RWPE2 (cell line): ENCODE data around the gene GLS.

Source experiments
- ATAC-seq: fragments of 200-7000 bp; cut with Tn5 transposase; 3 replicates; pipeline ENCODE4 v1.9.1; 2021; ENCODE audit warnings: low read depth
- DNase-seq: peaks from one replicate; pipeline ENCODE4 v3.0.0-alpha.2; 2020; ENCODE audit warnings: low spot score
- H3K27ac ChIP-seq: fragments of 450-650 bp; 2 replicates; pipeline ENCODE4 v1.5.1; 2017; ENCODE audit warnings: mild to moderate bottlenecking; ENCODE audit not compliant: poor library complexity, severe bottlenecking
- H3K27me3 ChIP-seq: fragments of 250-450 bp; sonication (Bioruptor Pico); 2 replicates; pipeline ENCODE4 v1.5.1; 2021; ENCODE audit warnings: mild to moderate bottlenecking, moderate library complexity; ENCODE audit not compliant: insufficient read depth, poor library complexity, severe bottlenecking
- H3K36me3 ChIP-seq: fragments of 250-450 bp; sonication (Bioruptor Pico); 2 replicates; pipeline ENCODE4 v1.5.1; 2020; ENCODE audit warnings: low read depth, mild to moderate bottlenecking, moderate library complexity
- H3K4me1 ChIP-seq: fragments of 250-450 bp; sonication (Bioruptor Pico); 2 replicates; pipeline ENCODE4 v1.5.1; 2021; ENCODE audit warnings: mild to moderate bottlenecking, moderate library complexity; ENCODE audit not compliant: insufficient read depth, poor library complexity, severe bottlenecking
- H3K4me3 ChIP-seq: fragments of 250-450 bp; sonication (Bioruptor Pico); 2 replicates; pipeline ENCODE4 v1.5.1; 2021; ENCODE audit warnings: mild to moderate bottlenecking, moderate library complexity; ENCODE audit not compliant: severe bottlenecking
- H3K9me3 ChIP-seq: fragments of 250-450 bp; sonication (Bioruptor Pico); 2 replicates; pipeline ENCODE4 v1.5.1; 2021; ENCODE audit warnings: mild to moderate bottlenecking, moderate library complexity; ENCODE audit not compliant: severe bottlenecking
- CTCF ChIP-seq: fragments of 450-650 bp; IDR thresholded peaks from one replicate; pipeline ENCODE4 v1.5.1; 2017; ENCODE audit warnings: mild to moderate bottlenecking, moderate library complexity; ENCODE audit not compliant: poor library complexity, severe bottlenecking

GLS gene

GRCh38 chr2:190979906-190980629 is 99.4 kb downstream of the GLS start:
- DNase-seq (no peak), ATAC-seq (no peak)
- no peak for TF ChIP-seq CTCF
- peaks cover 100% of the 10 kb centered on the region for H3K36me3 ChIP-seq
- no peak overlapping the region for H3K27ac ChIP-seq
- no peaks in the 10 kb centered on the region for H3K27me3 ChIP-seq
- no peaks in the 10 kb centered on the region for H3K9me3 ChIP-seq
- H3K4me3 ChIP-seq: no peak overlapping the region
- H3K4me1 ChIP-seq: peaks cover 3% of the 10 kb centered on the region

GRCh38 chr2:190980630-190981209 is 100.1 kb downstream of the GLS start:
- Histone ChIP-seq H3K36me3 (peaks cover 100% of the 10 kb centered on the region), H3K4me1 (peaks cover 4% of the 10 kb centered on the region), H3K27ac (no peak overlapping the region), H3K27me3 (no peaks in the 10 kb centered on the region), H3K4me3 (no peak overlapping the region), H3K9me3 (no peaks in the 10 kb centered on the region)
- ATAC-seq: no peak
- TF ChIP-seq CTCF: no peak
- no peak for DNase-seq

GRCh38 chr2:190981333-190981732 is 100.7 kb downstream of the GLS start:
- Histone ChIP-seq H3K27ac (no peak overlapping the region), H3K9me3 (no peaks in the 10 kb centered on the region), H3K36me3 (peaks cover 98% of the 10 kb centered on the region), H3K27me3 (no peaks in the 10 kb centered on the region), H3K4me1 (peaks cover 4% of the 10 kb centered on the region), H3K4me3 (no peak overlapping the region)
- TF ChIP-seq CTCF: no peak
- no peak for ATAC-seq
- no peak for DNase-seq

GRCh38 chr2:190981733-190982132 is 101.1 kb downstream of the GLS start:
- TF ChIP-seq CTCF: no peak
- no peak overlapping the region for H3K4me3 ChIP-seq
- peaks cover 98% of the 10 kb centered on the region for H3K36me3 ChIP-seq
- H3K9me3 ChIP-seq: no peaks in the 10 kb centered on the region
- peaks cover 4% of the 10 kb centered on the region for H3K4me1 ChIP-seq
- ATAC-seq (no peak), DNase-seq (no peak)
- no peaks in the 10 kb centered on the region for H3K27me3 ChIP-seq
- H3K27ac ChIP-seq: no peak overlapping the region
